NK-92 (cell line): ENCODE data around the gene CD93.

Experiments
- DNase-seq: peaks from one replicate; lab custom pipeline; 2025; ENCODE audit not compliant: unreplicated experiment; lab: John Stamatoyannopoulos, UW

Gene CD93

GRCh38 chr20:23084282-23084844 is 1.8 kb downstream of the CD93 start:
- no peak for DNase-seq

- no peak for DNase-seq
These were observed 2.4 kb downstream of the CD93 start for GRCh38 chr20:23083553-23084220.

- DNase-seq: no peak
These were observed 3.1 kb downstream of the CD93 start for GRCh38 chr20:23082846-23083552.

GRCh38 chr20:23081263-23081819 is 4.8 kb downstream of the CD93 start:
- no peak for DNase-seq

- DNase-seq: no peak
These were observed 5.6 kb downstream of the CD93 start for GRCh38 chr20:23080521-23080920.

- DNase-seq: no peak
These were observed 6.2 kb downstream of the CD93 start for GRCh38 chr20:23079926-23080325.

- no peak for DNase-seq
These were observed 7.1 kb downstream of the CD93 start for GRCh38 chr20:23079016-23079351.

GRCh38 chr20:23078351-23079015 is 7.6 kb downstream of the CD93 start:
- DNase-seq: no peak

GRCh38 chr20:23077277-23077676 is 8.8 kb downstream of the CD93 start:
- no peak for DNase-seq

- DNase-seq: no peak
These were observed 12.1 kb downstream of the CD93 start for GRCh38 chr20:23074052-23074451.

GRCh38 chr20:23072892-23073586 is 13.1 kb downstream of the CD93 start:
- no peak for DNase-seq

GRCh38 chr20:23071996-23072395 is 14.1 kb downstream of the CD93 start:
- no peak for DNase-seq

- no peak for DNase-seq
These were observed 14.7 kb downstream of the CD93 start for GRCh38 chr20:23071398-23071797.

- DNase-seq: no peak
These were observed 17.0 kb downstream of the CD93 start for GRCh38 chr20:23069108-23069507.

- no peak for DNase-seq
These were observed 17.8 kb downstream of the CD93 start for GRCh38 chr20:23068283-23068682.

GRCh38 chr20:23066772-23067171 is 19.4 kb downstream of the CD93 start:
- DNase-seq: no peak

- no peak for DNase-seq
These were observed 20.6 kb downstream of the CD93 start for GRCh38 chr20:23065266-23066201.

- no peak for DNase-seq
These were observed 22.5 kb downstream of the CD93 start for GRCh38 chr20:23063581-23063980.

- DNase-seq: no peak
These were observed 23.0 kb downstream of the CD93 start for GRCh38 chr20:23063168-23063567.

- DNase-seq: no peak
These were observed 23.5 kb downstream of the CD93 start for GRCh38 chr20:23062632-23063031.
